Measurements from ENCODE around the gene SCFD2. TPM values are rescaled to one million over a fixed set of nuclear protein-coding genes. Genes with fewer than 3 reads are reported as not detected.

The SCFD2 gene
- total and polyA plus RNA-seq, 10 of the 15 experiments (the other 5 are each of a cell fraction or from before 2014, with no cell fraction given) = 4.8 to 37.6 (median 24.9) TPM

DNA sequence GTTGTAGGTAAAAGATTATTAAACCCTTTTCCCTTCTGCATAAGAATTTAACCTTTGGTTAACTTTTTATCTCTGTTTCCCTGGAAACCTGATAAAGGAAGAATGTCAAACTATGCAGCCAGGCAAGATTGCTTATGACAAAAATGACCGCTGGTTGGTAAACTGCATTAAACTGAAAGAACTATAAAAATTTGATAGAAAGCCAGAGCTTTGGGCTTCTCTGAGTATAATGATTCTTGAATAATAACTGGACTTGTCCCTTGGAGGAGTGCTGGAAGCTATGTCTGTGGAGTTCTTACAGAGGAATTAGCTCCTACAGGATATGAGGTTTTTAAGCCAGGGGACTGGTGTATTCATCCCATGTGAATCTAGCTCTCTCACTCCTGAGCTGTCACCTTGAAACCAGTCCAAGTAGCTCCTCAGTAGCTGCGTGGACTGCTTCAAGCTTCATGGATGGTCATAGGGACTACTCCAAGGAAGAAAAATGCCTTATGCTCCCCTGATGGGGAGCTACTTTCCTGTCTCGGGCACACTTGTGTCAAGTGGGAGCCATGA lies 451.7 kb downstream of the SCFD2 start (continued):
- TF ChIP-seq, protein P1, sequence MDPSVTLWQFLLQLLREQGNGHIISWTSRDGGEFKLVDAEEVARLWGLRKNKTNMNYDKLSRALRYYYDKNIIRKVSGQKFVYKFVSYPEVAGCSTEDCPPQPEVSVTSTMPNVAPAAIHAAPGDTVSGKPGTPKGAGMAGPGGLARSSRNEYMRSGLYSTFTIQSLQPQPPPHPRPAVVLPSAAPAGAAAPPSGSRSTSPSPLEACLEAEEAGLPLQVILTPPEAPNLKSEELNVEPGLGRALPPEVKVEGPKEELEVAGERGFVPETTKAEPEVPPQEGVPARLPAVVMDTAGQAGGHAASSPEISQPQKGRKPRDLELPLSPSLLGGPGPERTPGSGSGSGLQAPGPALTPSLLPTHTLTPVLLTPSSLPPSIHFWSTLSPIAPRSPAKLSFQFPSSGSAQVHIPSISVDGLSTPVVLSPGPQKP (IDR thresholded peaks at IDR 0.05; ENCODE audit: low read depth, low read length) = no peak
- TF ChIP-seq, protein P2, sequence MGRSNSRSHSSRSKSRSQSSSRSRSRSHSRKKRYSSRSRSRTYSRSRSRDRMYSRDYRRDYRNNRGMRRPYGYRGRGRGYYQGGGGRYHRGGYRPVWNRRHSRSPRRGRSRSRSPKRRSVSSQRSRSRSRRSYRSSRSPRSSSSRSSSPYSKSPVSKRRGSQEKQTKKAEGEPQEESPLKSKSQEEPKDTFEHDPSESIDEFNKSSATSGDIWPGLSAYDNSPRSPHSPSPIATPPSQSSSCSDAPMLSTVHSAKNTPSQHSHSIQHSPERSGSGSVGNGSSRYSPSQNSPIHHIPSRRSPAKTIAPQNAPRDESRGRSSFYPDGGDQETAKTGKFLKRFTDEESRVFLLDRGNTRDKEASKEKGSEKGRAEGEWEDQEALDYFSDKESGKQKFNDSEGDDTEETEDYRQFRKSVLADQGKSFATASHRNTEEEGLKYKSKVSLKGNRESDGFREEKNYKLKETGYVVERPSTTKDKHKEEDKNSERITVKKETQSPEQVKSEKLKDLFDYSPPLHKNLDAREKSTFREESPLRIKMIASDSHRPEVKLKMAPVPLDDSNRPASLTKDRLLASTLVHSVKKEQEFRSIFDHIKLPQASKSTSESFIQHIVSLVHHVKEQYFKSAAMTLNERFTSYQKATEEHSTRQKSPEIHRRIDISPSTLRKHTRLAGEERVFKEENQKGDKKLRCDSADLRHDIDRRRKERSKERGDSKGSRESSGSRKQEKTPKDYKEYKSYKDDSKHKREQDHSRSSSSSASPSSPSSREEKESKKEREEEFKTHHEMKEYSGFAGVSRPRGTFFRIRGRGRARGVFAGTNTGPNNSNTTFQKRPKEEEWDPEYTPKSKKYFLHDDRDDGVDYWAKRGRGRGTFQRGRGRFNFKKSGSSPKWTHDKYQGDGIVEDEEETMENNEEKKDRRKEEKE (IDR thresholded peaks at IDR 0.05) = no peak
- TF ChIP-seq, protein P3, sequence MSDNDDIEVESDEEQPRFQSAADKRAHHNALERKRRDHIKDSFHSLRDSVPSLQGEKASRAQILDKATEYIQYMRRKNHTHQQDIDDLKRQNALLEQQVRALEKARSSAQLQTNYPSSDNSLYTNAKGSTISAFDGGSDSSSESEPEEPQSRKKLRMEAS (IDR thresholded peaks at IDR 0.05; ENCODE audit: low read depth, low read length) = no peak
- TF ChIP-seq ZBED1 (IDR thresholded peaks at IDR 0.05; ENCODE audit: borderline replicate concordance) = no peak
- TF ChIP-seq, protein P4, sequence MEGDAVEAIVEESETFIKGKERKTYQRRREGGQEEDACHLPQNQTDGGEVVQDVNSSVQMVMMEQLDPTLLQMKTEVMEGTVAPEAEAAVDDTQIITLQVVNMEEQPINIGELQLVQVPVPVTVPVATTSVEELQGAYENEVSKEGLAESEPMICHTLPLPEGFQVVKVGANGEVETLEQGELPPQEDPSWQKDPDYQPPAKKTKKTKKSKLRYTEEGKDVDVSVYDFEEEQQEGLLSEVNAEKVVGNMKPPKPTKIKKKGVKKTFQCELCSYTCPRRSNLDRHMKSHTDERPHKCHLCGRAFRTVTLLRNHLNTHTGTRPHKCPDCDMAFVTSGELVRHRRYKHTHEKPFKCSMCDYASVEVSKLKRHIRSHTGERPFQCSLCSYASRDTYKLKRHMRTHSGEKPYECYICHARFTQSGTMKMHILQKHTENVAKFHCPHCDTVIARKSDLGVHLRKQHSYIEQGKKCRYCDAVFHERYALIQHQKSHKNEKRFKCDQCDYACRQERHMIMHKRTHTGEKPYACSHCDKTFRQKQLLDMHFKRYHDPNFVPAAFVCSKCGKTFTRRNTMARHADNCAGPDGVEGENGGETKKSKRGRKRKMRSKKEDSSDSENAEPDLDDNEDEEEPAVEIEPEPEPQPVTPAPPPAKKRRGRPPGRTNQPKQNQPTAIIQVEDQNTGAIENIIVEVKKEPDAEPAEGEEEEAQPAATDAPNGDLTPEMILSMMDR (IDR thresholded peaks at IDR 0.05 in 2 of 3, conservative IDR thresholded peaks at IDR 0.05 in 1 of 3; ENCODE audit: control insufficient read depth in 2 of 3, extremely low read depth in 1 of 3, insufficient read depth in 1 of 3, low read depth in 3 of 3, low read length in 3 of 3) = no peak
- no peak for TF ChIP-seq SUZ12 (IDR thresholded peaks at IDR 0.05; ENCODE audit: unreplicated experiment)
- no peak for TF ChIP-seq DPF2 (IDR thresholded peaks at IDR 0.05)
- no peak for TF ChIP-seq RBBP5 (conservative IDR thresholded peaks at IDR 0.05)
- TF ChIP-seq, protein P5, sequence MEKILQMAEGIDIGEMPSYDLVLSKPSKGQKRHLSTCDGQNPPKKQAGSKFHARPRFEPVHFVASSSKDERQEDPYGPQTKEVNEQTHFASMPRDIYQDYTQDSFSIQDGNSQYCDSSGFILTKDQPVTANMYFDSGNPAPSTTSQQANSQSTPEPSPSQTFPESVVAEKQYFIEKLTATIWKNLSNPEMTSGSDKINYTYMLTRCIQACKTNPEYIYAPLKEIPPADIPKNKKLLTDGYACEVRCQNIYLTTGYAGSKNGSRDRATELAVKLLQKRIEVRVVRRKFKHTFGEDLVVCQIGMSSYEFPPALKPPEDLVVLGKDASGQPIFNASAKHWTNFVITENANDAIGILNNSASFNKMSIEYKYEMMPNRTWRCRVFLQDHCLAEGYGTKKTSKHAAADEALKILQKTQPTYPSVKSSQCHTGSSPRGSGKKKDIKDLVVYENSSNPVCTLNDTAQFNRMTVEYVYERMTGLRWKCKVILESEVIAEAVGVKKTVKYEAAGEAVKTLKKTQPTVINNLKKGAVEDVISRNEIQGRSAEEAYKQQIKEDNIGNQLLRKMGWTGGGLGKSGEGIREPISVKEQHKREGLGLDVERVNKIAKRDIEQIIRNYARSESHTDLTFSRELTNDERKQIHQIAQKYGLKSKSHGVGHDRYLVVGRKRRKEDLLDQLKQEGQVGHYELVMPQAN (conservative IDR thresholded peaks at IDR 0.05) = no peak
- no peak for TF ChIP-seq POU2F2 (IDR thresholded peaks at IDR 0.05; ENCODE audit: borderline replicate concordance, low read depth, low read length)
- TF ChIP-seq YBX1 (IDR thresholded peaks at IDR 0.05) = no peak
- TF ChIP-seq JUNB (IDR thresholded peaks at IDR 0.05) = no peak
- TF ChIP-seq, protein P6, sequence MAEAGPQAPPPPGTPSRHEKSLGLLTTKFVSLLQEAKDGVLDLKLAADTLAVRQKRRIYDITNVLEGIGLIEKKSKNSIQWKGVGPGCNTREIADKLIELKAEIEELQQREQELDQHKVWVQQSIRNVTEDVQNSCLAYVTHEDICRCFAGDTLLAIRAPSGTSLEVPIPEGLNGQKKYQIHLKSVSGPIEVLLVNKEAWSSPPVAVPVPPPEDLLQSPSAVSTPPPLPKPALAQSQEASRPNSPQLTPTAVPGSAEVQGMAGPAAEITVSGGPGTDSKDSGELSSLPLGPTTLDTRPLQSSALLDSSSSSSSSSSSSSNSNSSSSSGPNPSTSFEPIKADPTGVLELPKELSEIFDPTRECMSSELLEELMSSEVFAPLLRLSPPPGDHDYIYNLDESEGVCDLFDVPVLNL (IDR thresholded peaks at IDR 0.05; ENCODE audit: low read depth, low read length) = no peak
